B cell (primary cell): Measurements from ENCODE around the gene S100A10. TPM values are rescaled to one million over a fixed set of nuclear protein-coding genes. Genes with fewer than 3 reads are reported as not detected.

Source experiments
- ATAC-seq: fragments of 200-7000 bp; cut with Tn5 transposase; one replicate; pipeline ENCODE4 v1.10.0; 2021; ENCODE audit warnings: low read depth, mild to moderate bottlenecking, moderate number of reproducible peaks, moderate library complexity
- CTCF ChIA-PET: fragments of 350-600 bp; sonication (Branson Sonifier 250); formaldehyde crosslinking; loops from one replicate; lab custom pipeline; 2021; ENCODE audit warnings: antibody characterized with exemption, inconsistent platforms; lab: Charles Lee
- POLR2A ChIA-PET: fragments of 350-600 bp; sonication (Branson Sonifier 250); formaldehyde crosslinking; loops from one replicate; lab custom pipeline; 2021; ENCODE audit warnings: antibody characterized with exemption; lab: Charles Lee
- DNase-seq: peaks from one replicate; pipeline ENCODE4 v3.0.0; 2013
- H2AFZ ChIP-seq: 2 replicates; pipeline ENCODE4 v1.6.1; 2012; ENCODE audit warnings: mild to moderate bottlenecking, low read depth, low read length; ENCODE audit not compliant: insufficient read depth, poor library complexity, severe bottlenecking
- H3K27ac ChIP-seq, 2 donors: 1 replicate in 1 of 2; 2 replicates in 1 of 2; pipeline ENCODE4 v1.5.1; 2012 to 2013; ENCODE audit warnings: low read length in 2 of 2, mild to moderate bottlenecking in 2 of 2, moderate library complexity in 1 of 2
- H3K27me3 ChIP-seq, 4 experiments: fragments of 200-600 bp in 1 of 4; sonication (generic) in 1 of 4; replicated peaks in 1 of 4; 1 replicate in 2 of 4; 2 replicates in 2 of 4; pipeline versions ENCODE4 v1.6.1 to v1.7.0; 2013 to 2016; ENCODE audit warnings: low read length in 3 of 4, mild to moderate bottlenecking in 2 of 4, mixed read lengths in 1 of 4, moderate library complexity in 1 of 4; ENCODE audit not compliant: insufficient read depth in 4 of 4, control insufficient read depth in 3 of 4; ENCODE audit errors: control extremely low read depth in 1 of 4
- H3K36me3 ChIP-seq, 2 experiments: replicated peaks in 1 of 2; 1 replicate in 1 of 2; 2 replicates in 1 of 2; pipeline versions ENCODE4 v1.6.1 to v1.7.1; 2013; ENCODE audit warnings: low read length in 1 of 2; ENCODE audit not compliant: insufficient read depth in 2 of 2, control insufficient read depth in 1 of 2; ENCODE audit errors: control extremely low read depth in 1 of 2, extremely low read depth in 1 of 2
- H3K4me1 ChIP-seq, 2 donors: fragments of 200-600 bp in 1 of 2; sonication (generic) in 1 of 2; 1 replicate in 1 of 2; 2 replicates in 1 of 2; pipeline versions ENCODE4 v1.5.1 to v1.6.1; 2013 to 2017; ENCODE audit warnings: low read length in 2 of 2; ENCODE audit not compliant: control insufficient read depth in 2 of 2, insufficient read depth in 2 of 2
- H3K4me2 ChIP-seq: replicated peaks from 2 replicates; pipeline ENCODE3; 2012; ENCODE audit warnings: mild to moderate bottlenecking, low read depth, low read length; ENCODE audit not compliant: poor library complexity, severe bottlenecking
- H3K4me3 ChIP-seq, 5 experiments: fragments of 200-600 bp in 1 of 5; sonication (generic) in 1 of 5; 1 replicate in 3 of 5; 2 replicates in 2 of 5; pipeline versions ENCODE4 v1.5.1 to v1.7.0; 2011 to 2016; ENCODE audit warnings: low read length in 4 of 5, mild to moderate bottlenecking in 4 of 5, low read depth in 2 of 5, control low read depth in 1 of 5, moderate library complexity in 1 of 5; ENCODE audit not compliant: insufficient read depth in 1 of 5; ENCODE audit errors: control extremely low read depth in 1 of 5, extremely low read depth in 1 of 5
- H3K79me2 ChIP-seq: fragments of 200-600 bp; sonication (generic); one replicate; pipeline ENCODE4 v1.6.0; 2016; ENCODE audit warnings: low read length; ENCODE audit not compliant: control insufficient read depth, insufficient read depth
- H3K9ac ChIP-seq: fragments of 200-600 bp; sonication (generic); 2 replicates; pipeline ENCODE4 v1.6.1; 2017; ENCODE audit warnings: mild to moderate bottlenecking, low read length, moderate library complexity
- H3K9me3 ChIP-seq, 3 donors: one replicate each; pipeline versions ENCODE4 v1.6.1 to v1.7.1; 2013; ENCODE audit warnings: low read length in 2 of 3; ENCODE audit not compliant: control insufficient read depth in 2 of 3, insufficient read depth in 1 of 3; ENCODE audit errors: control extremely low read depth in 1 of 3
- H4K20me1 ChIP-seq: 2 replicates; pipeline ENCODE4 v1.6.0; 2012; ENCODE audit warnings: mild to moderate bottlenecking, low read length; ENCODE audit not compliant: insufficient read depth, control insufficient read depth, poor library complexity, severe bottlenecking
- H3K27ac Mint-ChIP-seq: one replicate; pipeline ENCODE4 v1.8.0; 2021; ENCODE audit warnings: mixed read lengths
- H3K27me3 Mint-ChIP-seq: one replicate; pipeline ENCODE4 v1.8.0; 2021; ENCODE audit warnings: mixed read lengths
- H3K4me1 Mint-ChIP-seq: one replicate; pipeline ENCODE4 v1.8.0; 2021; ENCODE audit warnings: mixed read lengths
- H3K4me3 Mint-ChIP-seq: one replicate; pipeline ENCODE4 v1.8.0; 2021; ENCODE audit warnings: mixed read lengths
- H3K9me3 Mint-ChIP-seq: one replicate; pipeline ENCODE4 v1.8.0; 2022; ENCODE audit warnings: mixed read lengths; ENCODE audit not compliant: insufficient read depth
- EZH2 ChIP-seq: IDR thresholded peaks from 2 replicates; pipeline ENCODE4 v1.6.1; 2012; ENCODE audit warnings: borderline replicate concordance, low read depth, mild to moderate bottlenecking, moderate library complexity, low read length; ENCODE audit not compliant: insufficient read depth, poor library complexity, severe bottlenecking
- WGBS: methylation state at CpG from one replicate; pipeline ENCODE4 v1.1.5; 2013; ENCODE audit warnings: missing lambda C conversion rate; ENCODE audit not compliant: insufficient coverage; 5-methylcytosine and 5-hydroxymethylcytosine counted together
- intact Hi-C: fragments of 100-400 bp; cut with micrococcal nuclease; formaldehyde crosslinking; loops from one replicate; pipeline ENCODE4 v1.10.0; 2022
- polyA plus RNA-seq: library from polyadenylated mRNA; depleted of rRNA; stranded (reverse); fragments of >200 nt; gene quantifications from 2 replicates; pipeline ENCODE4 v1.2.3, GENCODE V29; 2012
- total RNA-seq, 2 donors: library from RNA; stranded (reverse); fragments of 120-200 nt in 1 of 2; gene quantifications; 1 replicate in 1 of 2; 2 replicates in 1 of 2; pipeline versions ENCODE4 v1.2.3 to v1.2.4, GENCODE V29; 2013 to 2022
- TF ChIP-seq, protein P1 (sequence below): fragments of 200-600 bp; IDR thresholded peaks from one replicate; pipeline ENCODE4 v1.8.0; 2022; ENCODE audit warnings: antibody characterized with exemption, mild to moderate bottlenecking

Gene S100A10
- total and polyA plus RNA-seq, 2 donors (not counting 1 experiment from before 2014, with no cell fraction given): 38.0 to 47.1 TPM

DNA sequence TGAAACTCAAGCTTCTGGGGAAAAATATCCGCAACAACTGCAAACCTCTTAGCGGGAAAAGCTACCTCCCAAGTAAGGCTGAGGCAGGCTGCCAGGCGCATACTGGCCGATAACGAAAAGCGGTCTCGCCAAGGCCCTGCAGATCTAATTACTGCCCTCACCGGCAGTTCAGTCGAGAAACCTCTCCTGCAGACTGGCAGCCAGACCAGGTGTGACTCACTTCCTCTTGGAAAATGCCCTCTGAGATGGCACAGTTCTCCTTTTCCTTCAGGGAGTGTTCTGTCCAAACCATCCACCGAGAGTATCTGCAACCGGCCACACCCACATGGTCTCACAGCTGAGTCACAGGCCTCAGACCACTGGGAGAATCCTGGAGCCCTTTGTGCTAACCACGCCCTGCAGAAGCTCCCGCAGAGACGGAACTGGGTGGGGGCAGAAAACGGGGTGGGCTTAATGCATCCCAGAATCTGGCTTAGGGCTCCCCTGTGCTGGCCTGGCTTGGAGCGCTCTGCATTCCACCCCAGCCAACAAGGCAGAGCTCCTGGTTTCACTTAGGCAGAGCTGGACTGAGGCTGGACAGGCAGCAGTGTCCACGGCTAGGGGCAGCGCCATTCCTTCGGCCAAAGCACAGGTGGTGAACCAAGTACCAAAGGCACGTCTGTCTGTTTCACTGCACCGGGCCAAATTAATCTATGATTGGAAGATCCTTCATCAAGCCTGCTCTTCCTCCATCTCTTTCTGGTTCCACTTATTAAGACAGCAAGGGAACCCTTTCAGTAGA lies 1.2 kb downstream of the S100A10 start:
- ATAC-seq (no peak), DNase-seq (peak; percentile 39)
- peak overlapping the region in 1 of 2 donors; percentile 73 for H3K27ac ChIP-seq
- intact Hi-C loops: no loop called here
- H3K27me3 ChIP-seq: no peaks in the 10 kb centered on the region
- peak overlapping the region in 4 of 5 experiments; percentile 52 to 78 (median 72) for H3K4me3 ChIP-seq
- ChIA-PET POLR2A (interaction anchor here (0.9 kb wide), 1 partner anchor 9 kb away, joined by 5 read pairs; no protein-coding TSS in a partner anchor), CTCF (interaction anchor here (4.0 to 16.1 kb wide), 3 partner anchors 8 to 61 kb away, joined by 15 to 341 read pairs (median 138); no protein-coding TSS in a partner anchor)
- peaks cover 13 to 26% of the 10 kb centered on the region in 2 donors for H3K4me1 ChIP-seq
- peak overlapping the region; percentile 93 for H3K27ac Mint-ChIP-seq
- H3K4me2 ChIP-seq: peak overlapping the region; percentile 95
- peak overlapping the region; percentile 74 for H3K9ac ChIP-seq
- H3K9me3 ChIP-seq: no peaks in the 10 kb centered on the region
- H2AFZ ChIP-seq: peak overlapping the region; percentile 85
- H3K79me2 ChIP-seq: peaks cover 13% of the 10 kb centered on the region
- no peaks in the 10 kb centered on the region for H3K9me3 Mint-ChIP-seq
- H3K36me3 ChIP-seq: no peaks in the 10 kb centered on the region
- peaks cover 30% of the 10 kb centered on the region for H3K4me1 Mint-ChIP-seq
- WGBS: 60% methylated on average over 21 of the region's 21 CpGs
- H3K27me3 Mint-ChIP-seq: no peaks in the 10 kb centered on the region
- H3K4me3 Mint-ChIP-seq: peak overlapping the region; percentile 94
- peaks cover 17% of the 10 kb centered on the region for H4K20me1 ChIP-seq
- TF ChIP-seq, protein P1, sequence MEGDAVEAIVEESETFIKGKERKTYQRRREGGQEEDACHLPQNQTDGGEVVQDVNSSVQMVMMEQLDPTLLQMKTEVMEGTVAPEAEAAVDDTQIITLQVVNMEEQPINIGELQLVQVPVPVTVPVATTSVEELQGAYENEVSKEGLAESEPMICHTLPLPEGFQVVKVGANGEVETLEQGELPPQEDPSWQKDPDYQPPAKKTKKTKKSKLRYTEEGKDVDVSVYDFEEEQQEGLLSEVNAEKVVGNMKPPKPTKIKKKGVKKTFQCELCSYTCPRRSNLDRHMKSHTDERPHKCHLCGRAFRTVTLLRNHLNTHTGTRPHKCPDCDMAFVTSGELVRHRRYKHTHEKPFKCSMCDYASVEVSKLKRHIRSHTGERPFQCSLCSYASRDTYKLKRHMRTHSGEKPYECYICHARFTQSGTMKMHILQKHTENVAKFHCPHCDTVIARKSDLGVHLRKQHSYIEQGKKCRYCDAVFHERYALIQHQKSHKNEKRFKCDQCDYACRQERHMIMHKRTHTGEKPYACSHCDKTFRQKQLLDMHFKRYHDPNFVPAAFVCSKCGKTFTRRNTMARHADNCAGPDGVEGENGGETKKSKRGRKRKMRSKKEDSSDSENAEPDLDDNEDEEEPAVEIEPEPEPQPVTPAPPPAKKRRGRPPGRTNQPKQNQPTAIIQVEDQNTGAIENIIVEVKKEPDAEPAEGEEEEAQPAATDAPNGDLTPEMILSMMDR: no peak
- TF ChIP-seq EZH2: no peak
